Lower leg skin (tissue), 4 donors: Measurements from ENCODE around the gene ZNF202. TPM values are rescaled to one million over a fixed set of nuclear protein-coding genes. Genes with fewer than 3 reads are reported as not detected.
"Not testable (repeated sequence)": the region's sequence is repeated elsewhere in the genome, so short reads cannot be mapped to it uniquely, and the experiment has no call there.

Experiments used
- DNase-seq, 2 donors: peaks; one replicate each; pipeline ENCODE4 v3.0.0-alpha.2; 2019; ENCODE audit warnings: low spot score in 2 of 2
- H3K4me3 ChIP-seq: fragments of 200-600 bp; sonication (generic); 2 replicates; pipeline ENCODE4 v1.5.1; 2017; ENCODE audit warnings: mild to moderate bottlenecking, low read depth; ENCODE audit not compliant: poor library complexity, severe bottlenecking
- CTCF ChIP-seq, 3 donors: fragments of 450-650 bp; IDR thresholded peaks; one replicate each; pipeline ENCODE4 v1.5.1; 2016; ENCODE audit warnings: antibody characterized with exemption in 3 of 3, mild to moderate bottlenecking in 3 of 3, moderate library complexity in 2 of 3
- POLR2A ChIP-seq, 2 donors: fragments of 450-650 bp; IDR thresholded peaks; one replicate each; pipeline ENCODE4 v1.6.1; 2016 to 2017; ENCODE audit warnings: antibody characterized with exemption in 2 of 2, mild to moderate bottlenecking in 1 of 2, moderate library complexity in 1 of 2
- WGBS, 2 donors: methylation state at CpG; one replicate each; pipeline ENCODE4 v1.1.5; 2018; 5-methylcytosine and 5-hydroxymethylcytosine counted together
- intact Hi-C: fragments of 100-400 bp; cut with DNase I; formaldehyde crosslinking; loops from one replicate; pipeline ENCODE4 v1.15.0; 2023; ENCODE audit warnings: low total_unique reads
- total RNA-seq, 4 donors: library from RNA; depleted of rRNA; stranded (reverse); fragments of >200 nt; gene quantifications; one replicate each; pipeline ENCODE4 v1.1.0, GENCODE V29; 2016

ZNF202 gene
- total RNA-seq, 4 donors from 2014 or later, result 6.9 to 8.5 (median 7.9) TPM

DNA sequence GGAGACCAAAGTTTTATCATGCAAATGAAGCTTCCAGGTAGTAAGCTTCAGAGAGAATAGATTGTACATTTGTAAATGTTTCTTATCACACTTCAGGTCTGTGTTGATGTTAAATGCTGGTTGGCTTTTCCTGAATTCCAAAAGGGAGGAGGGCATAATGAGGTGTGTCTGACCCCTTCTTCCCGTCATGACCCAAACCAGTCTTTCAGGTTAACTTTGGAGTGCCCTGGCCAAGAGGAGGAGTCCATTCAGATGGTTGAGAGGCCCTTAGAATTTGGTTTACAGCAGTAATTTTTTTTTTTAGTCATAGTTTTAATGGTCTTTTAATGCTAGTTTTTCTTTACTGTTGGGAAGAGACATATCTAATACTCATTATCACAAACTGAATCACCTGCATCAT is 10.3 kb upstream of the ZNF202 start:
- H3K4me3 ChIP-seq, result no peak overlapping the region
- 37 to 48% methylated on average over 1 of the region's 1 CpG for WGBS, 2 donors
- intact Hi-C loops, result no loop called here
- no peak for TF ChIP-seq CTCF (IDR thresholded peaks at IDR 0.05)
- no peak for TF ChIP-seq POLR2A (IDR thresholded peaks at IDR 0.05)
- no peak for DNase-seq

DNA sequence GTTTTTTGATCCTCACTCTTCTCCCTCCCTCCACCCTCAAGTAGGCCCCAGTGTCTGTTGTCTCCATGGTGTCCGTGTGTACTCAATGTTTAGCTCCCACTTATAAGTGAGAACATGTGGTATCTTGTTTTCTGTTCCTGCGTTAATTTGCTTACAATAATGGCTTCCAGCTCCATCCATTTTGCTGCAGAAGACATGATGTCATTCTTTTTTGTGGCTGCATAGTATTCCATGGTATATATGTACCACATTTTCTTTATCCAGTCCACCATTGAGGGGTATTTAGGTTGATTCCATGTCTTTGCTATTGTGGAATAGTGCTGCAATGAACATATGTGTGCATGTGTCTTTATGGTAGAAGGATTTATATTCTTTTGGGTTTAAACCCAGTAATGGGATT is 6.9 kb upstream of the ZNF202 start:
- H3K4me3 ChIP-seq, intact Hi-C loops, DNase-seq: not testable (repeated sequence)
- 85 to 93% methylated on average over 2 of the region's 2 CpGs for WGBS, 2 donors

GRCh38 chr11:123745764-123746451 is 4.4 kb upstream of the ZNF202 start:
- intact Hi-C loops, result no loop called here
- TF ChIP-seq POLR2A (IDR thresholded peaks at IDR 0.05) (no peak), CTCF (IDR thresholded peaks at IDR 0.05) (no peak)
- WGBS, 2 donors, result 60 to 62% methylated on average over 2 of the region's 2 CpGs
- DNase-seq, result no peak
- H3K4me3 ChIP-seq, result no peak overlapping the region

GRCh38 chr11:123742724-123743120 is 1.3 kb upstream of the ZNF202 start:
- intact Hi-C loops, result no loop called here
- H3K4me3 ChIP-seq, result no peak overlapping the region
- DNase-seq, result no peak
- TF ChIP-seq POLR2A (IDR thresholded peaks at IDR 0.05) (no peak), CTCF (IDR thresholded peaks at IDR 0.05) (no peak)
- WGBS, 2 donors, result 52 to 54% methylated on average over 3 of the region's 3 CpGs

GRCh38 chr11:123742031-123742723 is 717 bp upstream of the ZNF202 start:
- DNase-seq, result no peak
- 29 to 30% methylated on average over 12 of the region's 12 CpGs for WGBS, 2 donors
- intact Hi-C loops, result no loop called here
- TF ChIP-seq CTCF (IDR thresholded peaks at IDR 0.05), result no peak
- no peak for TF ChIP-seq POLR2A (IDR thresholded peaks at IDR 0.05)
- H3K4me3 ChIP-seq, result peak overlapping the region; percentile 84

GRCh38 chr11:123740787-123741158 is 687 bp downstream of the ZNF202 start:
- WGBS, 2 donors, result 1 to 2% methylated on average over 6 of the region's 6 CpGs
- DNase-seq, result no peak
- intact Hi-C loops, result no loop called here
- TF ChIP-seq CTCF (IDR thresholded peaks at IDR 0.05) (no peak), POLR2A (IDR thresholded peaks at IDR 0.05) (no peak)
- H3K4me3 ChIP-seq, result peak overlapping the region; percentile 84
